M059J (cell line): Measurements from ENCODE around the gene FARP1. TPM values are rescaled to one million over a fixed set of nuclear protein-coding genes. Genes with fewer than 3 reads are reported as not detected.
"Not testable (repeated sequence)": the region's sequence is repeated elsewhere in the genome, so short reads cannot be mapped to it uniquely, and the experiment has no call there.

Source experiments
- DNase-seq: peaks from one replicate; pipeline ENCODE4 v3.0.0-alpha.2; 2012; ENCODE audit warnings: low read depth
- total RNA-seq: library from RNA; depleted of rRNA; stranded (reverse); fragments of >200 nt; shearing (Covaris generic); gene quantifications from 2 replicates; pipeline ENCODE4 v1.2.3, GENCODE V29; 2014

FARP1 gene
- total RNA-seq, 1 experiment from 2014 or later, result 13.3 TPM

- no peak for DNase-seq
Measured at GRCh38 chr13:98363326-98363725, 220.4 kb downstream of the FARP1 start.

GRCh38 chr13:98364179-98364578, 221.3 kb downstream of the FARP1 start:
- no peak for DNase-seq

- no peak for DNase-seq
Measured at GRCh38 chr13:98364647-98365046, 221.8 kb downstream of the FARP1 start.

GRCh38 chr13:98365302-98365701, 222.4 kb downstream of the FARP1 start:
- DNase-seq, result no peak

GRCh38 chr13:98366010-98366409, 223.1 kb downstream of the FARP1 start:
- DNase-seq, result no peak

GRCh38 chr13:98366443-98366842, 223.5 kb downstream of the FARP1 start:
- no peak for DNase-seq

- no peak for DNase-seq
Measured at GRCh38 chr13:98366959-98367358, 224.1 kb downstream of the FARP1 start.

GRCh38 chr13:98368019-98368418, 225.1 kb downstream of the FARP1 start:
- DNase-seq, result peak; percentile 45

GRCh38 chr13:98369520-98369919, 226.6 kb downstream of the FARP1 start:
- DNase-seq, result not testable (repeated sequence)

- DNase-seq, result no peak
Measured at GRCh38 chr13:98370261-98370660, 227.4 kb downstream of the FARP1 start.

GRCh38 chr13:98370806-98371515, 228.1 kb downstream of the FARP1 start:
- DNase-seq, result no peak

- no peak for DNase-seq
Measured at GRCh38 chr13:98371516-98372023, 228.7 kb downstream of the FARP1 start.

GRCh38 chr13:98372876-98373275, 230.0 kb downstream of the FARP1 start:
- DNase-seq, result no peak

- DNase-seq, result no peak
Measured at GRCh38 chr13:98374750-98375149, 231.9 kb downstream of the FARP1 start.

- DNase-seq, result no peak
Measured at GRCh38 chr13:98377635-98378378, 234.9 kb downstream of the FARP1 start.

- DNase-seq, result peak; percentile 23
Measured at GRCh38 chr13:98384739-98385138, 241.8 kb downstream of the FARP1 start.

- no peak for DNase-seq
Measured at GRCh38 chr13:98385606-98386005, 242.7 kb downstream of the FARP1 start.

GRCh38 chr13:98386637-98387036, 243.7 kb downstream of the FARP1 start:
- no peak for DNase-seq

GRCh38 chr13:98389319-98389718, 246.4 kb downstream of the FARP1 start:
- no peak for DNase-seq

GRCh38 chr13:98390086-98390715, 247.3 kb downstream of the FARP1 start:
- DNase-seq, result no peak

GRCh38 chr13:98393873-98394272, 251.0 kb downstream of the FARP1 start:
- no peak for DNase-seq

GRCh38 chr13:98394820-98395510, 252.1 kb downstream of the FARP1 start:
- no peak for DNase-seq
